AML-193 (cell line): ENCODE measurements around the gene LRRC15.

Source experiments
- DNase-seq, 2 experiments: peaks; one replicate each; lab custom pipeline; 2025; lab: John Stamatoyannopoulos, UW

LRRC15 gene

DNA sequence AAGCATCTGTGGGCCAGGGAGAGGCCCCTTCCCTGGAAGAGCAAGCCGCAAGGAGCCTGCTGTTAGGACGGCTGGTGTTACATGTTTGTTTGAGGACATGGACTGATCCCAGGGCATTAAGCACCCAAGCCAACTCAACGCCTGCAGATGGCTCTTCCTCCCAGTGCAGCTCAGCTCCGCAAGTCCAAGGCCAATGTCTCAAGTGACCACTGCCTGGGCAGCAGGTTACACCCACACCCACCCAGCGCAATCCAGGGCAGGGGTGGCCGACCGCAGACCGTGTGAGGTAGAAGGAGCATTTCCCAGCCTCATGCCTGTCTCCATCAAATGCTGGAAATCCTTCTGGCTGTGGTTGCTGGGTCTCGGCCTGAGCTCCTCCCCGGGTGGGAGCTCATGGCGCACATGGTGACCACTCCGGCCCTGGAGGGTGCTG lies 15.0 kb upstream of the LRRC15 start:
- no peak for DNase-seq

DNA sequence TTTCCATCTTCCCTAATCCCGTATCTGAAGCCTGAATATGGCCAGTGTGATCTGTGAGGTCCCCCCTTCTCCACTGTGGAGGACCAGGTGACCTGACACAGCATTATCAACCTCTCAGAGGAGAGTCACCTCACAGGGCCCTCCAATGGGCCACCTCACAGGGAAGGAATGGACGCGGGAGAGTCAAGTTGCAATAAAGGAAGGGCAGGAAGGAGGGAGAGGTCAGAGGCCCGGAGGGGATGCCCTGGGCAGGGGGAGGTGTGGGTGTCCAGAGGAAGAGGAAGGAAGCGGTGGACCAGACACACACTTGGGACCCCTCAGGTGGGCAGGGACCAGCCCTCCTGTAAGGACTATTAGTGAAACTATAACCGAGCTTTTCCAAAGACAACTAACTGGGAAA lies 14.6 kb upstream of the LRRC15 start:
- DNase-seq = no peak

DNA sequence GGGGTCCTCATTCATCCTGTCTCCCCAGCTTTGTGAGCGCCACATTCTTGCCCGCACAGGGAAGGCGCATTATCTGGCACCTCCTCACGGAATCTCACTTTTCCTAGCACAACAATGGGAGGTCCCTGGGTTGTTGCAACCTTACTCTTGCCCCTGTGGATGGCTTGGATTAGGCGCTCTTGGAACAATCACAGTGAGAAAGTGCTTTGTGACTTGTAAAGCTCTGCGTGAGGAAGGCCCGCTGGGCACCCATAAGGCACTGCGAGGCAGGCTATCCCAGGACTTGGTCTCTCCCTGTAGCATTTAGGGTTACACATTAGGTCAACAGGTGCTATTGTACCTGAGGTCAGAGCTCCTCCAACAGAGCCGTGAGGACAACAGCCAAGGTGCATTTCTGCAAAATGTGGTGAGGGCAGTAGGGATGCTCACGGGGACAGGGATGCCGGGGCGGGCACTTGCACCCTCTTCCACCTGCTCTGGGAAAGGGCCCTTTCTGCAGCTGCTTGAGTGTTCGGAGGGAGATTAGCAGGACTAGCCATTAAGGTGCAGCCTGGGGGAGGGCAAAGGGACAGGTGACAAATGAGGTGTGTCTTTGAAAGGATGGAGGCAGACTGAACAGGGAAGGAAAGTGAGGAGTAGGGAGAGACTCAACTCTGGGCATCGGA lies 13.9 kb upstream of the LRRC15 start:
- DNase-seq = no peak

DNA sequence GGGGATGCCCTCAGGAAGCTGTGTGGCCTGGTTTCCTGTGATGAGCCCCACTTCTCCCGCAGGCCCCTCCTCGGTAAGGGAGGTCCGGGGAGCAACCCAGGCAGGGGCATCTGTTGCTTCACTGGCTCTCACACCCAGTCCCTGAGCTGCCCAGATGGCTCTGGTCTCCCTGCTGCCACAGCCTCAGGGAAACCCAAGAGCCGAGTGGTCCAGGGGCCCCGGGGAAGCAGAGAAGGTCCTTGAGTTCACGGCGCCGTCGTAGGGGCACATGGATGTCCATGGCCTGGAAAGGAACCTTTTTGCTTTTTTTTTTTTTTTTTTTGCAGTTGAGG lies 13.3 kb upstream of the LRRC15 start:
- no peak for DNase-seq

DNA sequence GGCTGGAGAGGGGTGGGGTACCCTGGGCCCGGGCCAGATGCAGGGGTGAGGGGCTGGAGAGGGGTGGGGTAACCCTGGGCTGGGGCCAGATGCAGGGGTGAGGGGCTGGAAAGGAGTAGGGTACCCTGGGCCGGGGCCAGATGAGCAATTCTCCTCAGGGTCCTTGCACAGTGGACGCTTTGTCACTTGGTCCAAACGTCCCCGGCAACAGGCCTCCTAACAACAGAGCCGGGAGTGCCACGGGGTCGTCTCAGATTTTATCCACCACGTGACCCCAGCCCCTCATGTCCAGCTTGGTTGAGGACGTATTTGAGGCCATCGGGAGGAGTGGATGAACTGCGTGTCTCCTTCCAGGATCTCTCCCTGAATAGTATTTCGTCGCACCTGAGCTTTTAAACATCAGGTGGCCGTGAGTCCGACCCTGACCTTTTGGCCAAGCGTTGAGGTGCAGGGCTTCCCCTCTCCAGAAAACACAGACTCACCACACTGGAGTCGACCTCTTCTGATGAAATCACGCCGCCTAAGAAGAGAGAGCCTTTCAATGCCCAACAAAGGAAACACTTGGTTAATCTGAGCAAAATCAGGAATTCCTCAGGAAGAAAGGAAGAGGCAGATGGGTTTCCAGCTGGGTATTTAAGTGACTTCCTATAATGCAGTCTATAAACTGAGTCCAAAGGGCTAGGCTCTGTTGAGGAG lies 12.8 kb upstream of the LRRC15 start:
- DNase-seq = no peak

DNA sequence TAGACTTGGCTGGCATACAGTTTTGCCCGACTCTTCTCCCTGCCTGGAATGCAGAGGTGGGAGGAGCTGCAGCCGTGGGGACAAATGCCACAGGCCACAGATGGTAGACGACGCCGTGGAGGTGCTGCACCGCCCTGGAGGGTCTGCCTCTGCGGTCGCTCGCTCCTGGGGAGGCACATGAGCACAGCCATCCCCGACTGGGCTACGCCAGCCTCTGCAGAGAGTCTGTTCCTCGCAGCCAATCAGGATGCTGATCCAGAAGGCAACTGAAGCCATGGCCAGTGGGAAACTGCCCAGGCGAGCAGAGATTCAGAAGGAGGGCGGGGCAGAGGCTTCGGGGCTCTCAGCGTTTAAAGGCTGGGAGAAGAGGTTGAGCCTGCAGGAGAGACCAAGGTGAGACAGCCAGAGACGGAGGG lies 11.9 kb upstream of the LRRC15 start:
- no peak for DNase-seq

DNA sequence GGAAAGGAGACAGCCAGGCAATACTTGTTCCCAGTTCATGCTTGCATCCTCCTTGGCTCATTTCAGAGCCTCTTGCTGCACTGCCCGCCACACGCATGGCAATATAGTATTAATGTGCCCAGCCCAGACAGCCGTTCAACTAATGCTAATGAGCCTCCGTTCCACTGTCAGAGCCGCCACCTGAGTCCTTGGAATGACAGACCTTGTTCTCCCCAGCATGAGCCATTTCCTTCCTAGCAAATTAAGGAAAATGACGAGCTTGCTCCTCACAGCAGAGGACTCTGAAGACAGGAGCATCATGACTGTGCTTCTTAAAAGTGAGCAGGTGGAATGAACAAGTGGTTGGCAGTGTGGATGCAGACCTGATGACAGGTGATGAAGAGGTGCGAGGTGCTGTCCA lies 10.8 kb upstream of the LRRC15 start:
- DNase-seq = no peak

DNA sequence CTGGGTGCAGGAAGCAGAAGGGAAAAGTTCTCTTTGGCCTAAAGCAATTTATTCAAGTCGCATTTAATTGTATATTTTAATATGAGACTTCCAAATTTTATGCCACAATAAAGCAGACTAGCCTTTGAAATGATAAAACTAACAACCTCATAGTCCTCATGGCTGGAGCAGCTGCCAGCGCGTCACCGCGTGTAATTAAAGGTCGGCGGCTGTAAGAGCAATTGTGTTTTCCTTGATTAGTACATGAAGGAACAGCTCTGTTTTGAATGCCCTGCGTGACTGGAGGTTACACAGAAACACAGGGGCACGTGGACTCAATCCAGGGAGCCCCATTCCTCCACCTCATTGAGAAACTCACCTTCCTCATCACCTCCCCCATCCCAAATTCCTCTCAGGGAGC lies 10.1 kb upstream of the LRRC15 start:
- DNase-seq = no peak

DNA sequence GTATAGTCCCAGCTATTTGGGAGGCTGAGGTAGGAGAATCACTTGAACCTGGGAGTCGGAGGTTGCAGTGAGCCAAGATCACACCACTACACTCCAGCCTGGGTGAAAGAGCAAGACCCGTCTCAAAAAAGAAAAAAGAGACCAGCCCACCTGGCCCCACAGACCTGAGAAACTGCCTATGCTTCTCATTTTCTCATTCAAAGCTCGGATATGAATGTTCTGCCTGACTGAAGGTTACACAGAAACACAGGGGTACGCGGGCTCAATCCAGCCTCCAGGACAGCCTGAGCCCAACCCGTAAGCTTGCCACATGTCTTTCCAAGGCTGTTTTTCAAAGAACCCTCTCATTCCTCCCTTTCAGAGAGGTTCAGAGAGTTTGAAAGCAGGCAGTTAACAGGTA lies 9.7 kb upstream of the LRRC15 start:
- no peak for DNase-seq

DNA sequence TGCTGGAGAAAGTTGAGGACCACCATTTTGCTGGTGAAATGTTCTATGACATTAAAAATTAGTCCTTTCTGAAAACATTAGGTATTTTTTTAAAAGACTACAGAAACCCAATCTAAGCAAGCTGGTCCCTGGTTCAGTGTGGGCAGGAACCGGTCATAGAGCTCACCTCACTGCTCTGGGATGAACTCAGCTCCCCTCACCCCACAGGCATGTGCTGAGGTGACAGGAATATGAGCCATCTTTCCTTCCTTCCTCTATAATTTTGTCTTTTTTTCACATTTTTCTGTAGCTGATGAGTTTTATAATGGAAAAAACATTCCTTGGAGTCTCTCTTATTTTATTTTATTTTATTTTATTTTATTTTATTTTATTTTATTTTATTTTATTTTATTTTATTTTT lies 8.2 kb upstream of the LRRC15 start:
- DNase-seq = no peak

DNA sequence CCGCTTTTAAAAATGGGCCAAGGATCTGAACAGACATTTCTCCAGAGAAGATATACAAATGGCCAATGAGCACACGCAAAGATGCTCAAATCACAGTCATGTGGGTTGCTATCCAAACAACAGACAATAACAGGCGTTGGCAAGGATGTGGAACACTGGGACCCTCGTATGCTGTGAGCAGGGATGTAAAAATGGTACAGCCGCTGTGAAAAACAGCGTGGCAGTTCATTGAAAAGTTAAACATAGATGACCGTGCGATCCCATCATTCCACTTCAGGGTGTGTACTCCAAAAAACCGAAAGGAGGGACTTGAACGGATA lies 6.7 kb upstream of the LRRC15 start:
- DNase-seq = no peak

DNA sequence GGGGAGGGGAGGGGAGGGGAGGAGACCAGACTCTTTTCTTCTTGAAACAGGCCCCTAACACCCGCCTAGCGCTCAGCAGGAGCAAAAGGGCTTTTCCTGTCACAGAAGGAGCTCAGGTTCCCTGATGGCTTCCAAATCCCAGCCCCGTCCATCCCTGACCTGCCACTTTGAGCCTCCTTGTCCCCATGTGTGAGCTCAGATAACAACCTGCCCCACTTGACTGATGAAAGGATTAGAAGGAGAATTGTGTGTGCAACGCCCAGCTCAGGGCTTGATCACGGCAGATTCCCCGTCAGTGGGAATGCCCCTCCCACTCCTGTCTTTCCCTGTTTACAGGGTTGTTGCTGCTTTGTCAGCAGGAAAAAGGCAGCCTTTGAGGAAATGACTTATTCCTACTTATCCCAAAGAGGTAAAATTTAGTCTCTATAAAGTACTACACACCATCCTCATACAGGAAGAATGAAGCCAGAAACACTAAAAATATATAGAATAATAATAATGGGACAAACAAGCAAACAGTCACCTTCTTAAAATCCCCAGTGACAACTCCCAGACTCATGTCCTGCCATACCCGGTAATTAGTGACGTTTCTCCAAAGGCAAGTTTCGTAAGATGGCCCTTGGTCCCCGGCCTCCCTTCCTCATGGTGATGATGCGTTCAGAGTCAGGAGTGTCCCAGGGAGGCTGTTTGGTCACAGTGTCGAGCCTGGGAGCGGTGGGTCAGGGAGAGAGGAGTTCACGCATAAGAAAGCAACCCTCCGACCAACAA lies 6.1 kb upstream of the LRRC15 start:
- DNase-seq = no peak

DNA sequence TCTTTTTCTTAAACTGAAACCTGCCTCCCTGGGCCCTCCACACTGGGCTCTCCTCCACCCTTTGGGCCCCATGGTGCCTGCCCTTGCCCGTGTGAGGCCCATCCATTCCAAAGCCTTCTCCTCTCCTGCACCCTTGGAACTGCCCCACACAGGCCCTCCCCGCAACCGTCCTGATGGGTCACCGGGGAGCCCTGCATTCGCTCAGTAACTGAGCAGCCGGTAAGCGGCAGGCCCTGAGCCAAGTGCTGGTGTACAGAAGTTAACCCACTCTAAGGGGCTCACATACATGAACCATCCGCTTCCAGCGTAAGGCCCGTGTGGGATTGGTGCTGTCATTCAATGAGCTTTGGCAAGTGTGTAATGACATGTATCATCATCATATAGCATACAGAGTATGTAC lies 5.4 kb upstream of the LRRC15 start:
- DNase-seq = no peak

DNA sequence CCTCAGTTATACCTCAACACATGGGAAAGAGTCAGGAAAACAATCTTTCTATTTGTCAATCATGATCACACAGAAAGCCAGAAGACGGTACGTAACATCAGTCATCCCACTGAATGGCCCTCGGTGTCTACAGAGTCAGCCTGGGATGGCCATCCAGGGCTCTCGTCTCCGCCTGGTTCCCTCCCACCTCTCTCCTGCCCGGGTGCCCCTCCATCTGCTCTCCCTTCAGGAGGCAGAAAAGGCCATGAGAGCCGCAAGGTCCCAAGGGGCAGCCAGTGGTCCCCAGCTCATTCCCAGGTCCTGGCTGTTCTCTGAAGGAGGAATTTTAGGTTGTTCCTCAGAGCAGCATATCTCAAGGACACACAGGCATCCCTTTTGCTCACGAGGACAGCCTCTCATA lies 4.4 kb upstream of the LRRC15 start:
- no peak for DNase-seq

DNA sequence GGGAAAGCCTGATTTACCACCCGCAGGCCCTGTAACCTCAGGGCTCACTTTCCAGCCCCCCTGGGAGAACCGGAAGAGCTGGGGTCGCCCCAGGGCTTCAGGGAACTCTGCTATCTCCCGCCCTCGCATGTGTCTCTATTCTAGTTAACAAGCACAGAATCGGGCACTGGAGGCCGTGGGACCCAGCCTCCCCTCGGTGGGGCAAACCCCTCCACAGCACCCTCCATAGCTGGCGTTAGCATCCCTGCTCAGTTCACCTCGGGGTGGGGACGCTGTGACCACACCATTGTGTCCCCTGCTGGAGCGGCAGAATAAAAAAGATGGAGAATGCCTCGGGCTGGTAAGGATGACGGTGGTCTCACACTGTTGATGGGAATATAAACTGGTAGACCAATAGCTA lies 3.5 kb upstream of the LRRC15 start:
- no peak for DNase-seq

DNA sequence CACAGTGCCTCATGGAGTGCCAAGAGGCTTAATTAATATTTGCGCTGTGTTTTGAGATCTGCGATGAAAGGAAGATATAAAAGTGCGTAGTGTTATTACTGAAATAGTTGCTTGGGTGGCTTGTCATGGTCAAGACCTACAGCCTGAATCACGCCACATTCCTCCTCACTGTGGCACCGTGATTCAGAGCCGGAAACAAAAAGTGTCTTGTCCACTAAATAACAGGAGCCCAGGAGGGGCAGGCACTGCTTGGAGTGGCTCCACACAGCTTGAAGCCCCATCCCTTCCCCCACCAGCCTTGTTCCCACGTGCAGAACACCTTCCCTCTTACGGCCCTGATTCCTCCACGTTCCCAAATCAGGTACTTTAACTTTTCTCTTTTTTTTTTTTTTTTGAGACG lies 1.2 kb upstream of the LRRC15 start:
- no peak for DNase-seq

DNA sequence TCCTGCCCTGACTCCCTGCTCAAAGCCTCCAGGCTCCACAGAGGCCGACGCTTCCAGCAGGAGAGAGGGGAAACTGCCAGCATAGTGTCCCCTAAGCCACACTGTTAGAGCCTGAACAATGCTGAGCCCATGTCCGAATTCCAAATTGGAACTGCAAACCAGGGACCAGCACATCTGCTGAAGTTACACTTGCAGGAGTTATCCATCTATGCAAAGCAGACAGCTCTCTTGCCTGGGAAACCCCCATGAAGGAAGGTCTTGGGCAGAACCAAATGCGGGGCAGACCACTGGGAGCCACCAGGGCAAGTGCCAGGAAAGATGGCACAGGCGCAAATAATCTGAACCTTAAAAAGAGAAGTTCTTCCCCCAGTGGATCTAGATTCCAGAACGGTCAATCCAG lies 625 bp downstream of the LRRC15 start:
- no peak for DNase-seq

DNA sequence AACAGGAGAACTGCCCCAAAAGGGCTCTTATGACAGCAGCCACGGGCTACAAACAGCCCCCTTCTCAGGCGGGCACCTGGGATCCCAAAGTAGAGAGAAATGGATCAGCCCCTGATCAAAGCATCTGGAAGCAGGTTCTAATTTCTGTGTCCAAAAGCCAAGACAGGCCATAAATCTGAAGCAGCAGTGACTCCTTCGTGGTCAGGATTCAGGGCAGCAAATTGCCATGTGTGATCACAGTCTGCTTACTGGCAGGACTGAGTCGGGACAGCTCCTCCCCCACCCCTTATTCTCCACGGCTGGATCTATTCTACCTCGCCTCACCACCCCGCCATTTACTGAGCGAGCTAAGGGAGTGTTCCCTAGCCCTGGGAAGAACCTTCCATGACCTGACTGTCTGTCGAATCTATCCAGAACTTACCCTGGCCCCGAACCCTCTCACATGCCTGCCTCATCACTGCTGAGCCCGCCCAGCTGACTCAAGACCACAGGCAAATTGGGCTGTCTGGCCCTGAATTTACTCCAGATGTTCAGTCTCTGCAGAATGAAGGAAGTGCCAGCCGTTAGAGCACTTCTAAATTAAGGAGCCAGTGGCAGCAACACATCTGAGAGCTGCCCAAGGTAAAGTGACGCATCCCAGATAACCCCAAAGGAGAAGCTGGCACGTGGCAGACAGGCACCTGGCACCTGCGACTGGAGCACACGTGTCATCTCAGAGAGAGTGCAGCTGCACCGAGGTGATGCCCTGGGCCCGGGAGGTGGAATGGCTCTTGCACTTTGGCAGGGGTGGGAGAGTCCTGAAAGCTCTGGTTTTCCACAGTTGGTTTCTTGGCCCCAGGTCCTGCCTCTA lies 1.3 kb downstream of the LRRC15 start:
- DNase-seq = no peak

DNA sequence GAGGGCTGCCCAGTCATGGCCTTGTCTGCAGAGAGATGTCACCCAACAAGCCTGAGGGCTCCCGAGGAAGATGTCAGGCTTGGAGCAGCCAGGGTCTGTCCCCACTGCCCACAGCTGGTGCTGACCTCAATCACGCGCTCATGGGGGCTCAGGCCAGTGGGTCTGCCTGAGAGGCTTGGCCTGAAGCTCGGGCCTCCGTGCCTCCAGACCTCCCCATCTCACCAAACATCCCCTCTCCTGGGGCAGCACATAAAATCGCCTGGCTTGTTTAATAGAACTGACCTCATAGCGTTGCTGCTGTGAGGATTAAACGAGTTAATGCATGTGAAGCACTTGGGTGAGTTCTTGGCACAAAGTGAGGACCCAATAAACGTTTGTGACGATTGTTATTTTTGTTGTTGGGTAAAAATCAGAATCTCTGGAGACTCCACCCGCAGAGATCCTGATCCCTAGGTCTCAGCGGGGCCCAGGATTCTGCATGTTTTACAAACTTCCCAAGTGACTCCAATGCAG lies 3.5 kb downstream of the LRRC15 start:
- no peak for DNase-seq

DNA sequence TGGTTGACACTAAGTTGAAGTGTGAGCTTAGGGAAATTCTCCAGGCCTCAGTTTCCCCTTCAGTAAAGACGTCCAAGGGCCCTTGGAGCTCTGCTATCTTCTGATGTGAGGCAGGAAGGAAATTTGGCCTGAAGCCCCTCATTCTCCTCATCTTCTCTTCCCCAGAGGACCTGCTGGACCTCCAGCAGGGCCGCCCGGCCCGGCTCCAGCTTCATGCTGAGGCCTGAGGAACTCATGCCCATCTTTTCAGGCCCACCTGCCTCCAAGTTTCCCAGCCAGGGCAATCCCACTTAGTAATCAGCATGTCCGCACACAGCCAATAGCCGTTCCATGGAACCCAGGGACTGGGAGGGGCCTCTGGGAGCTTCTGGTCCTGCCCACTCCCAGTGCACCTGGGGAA lies 4.0 kb downstream of the LRRC15 start:
- no peak for DNase-seq

DNA sequence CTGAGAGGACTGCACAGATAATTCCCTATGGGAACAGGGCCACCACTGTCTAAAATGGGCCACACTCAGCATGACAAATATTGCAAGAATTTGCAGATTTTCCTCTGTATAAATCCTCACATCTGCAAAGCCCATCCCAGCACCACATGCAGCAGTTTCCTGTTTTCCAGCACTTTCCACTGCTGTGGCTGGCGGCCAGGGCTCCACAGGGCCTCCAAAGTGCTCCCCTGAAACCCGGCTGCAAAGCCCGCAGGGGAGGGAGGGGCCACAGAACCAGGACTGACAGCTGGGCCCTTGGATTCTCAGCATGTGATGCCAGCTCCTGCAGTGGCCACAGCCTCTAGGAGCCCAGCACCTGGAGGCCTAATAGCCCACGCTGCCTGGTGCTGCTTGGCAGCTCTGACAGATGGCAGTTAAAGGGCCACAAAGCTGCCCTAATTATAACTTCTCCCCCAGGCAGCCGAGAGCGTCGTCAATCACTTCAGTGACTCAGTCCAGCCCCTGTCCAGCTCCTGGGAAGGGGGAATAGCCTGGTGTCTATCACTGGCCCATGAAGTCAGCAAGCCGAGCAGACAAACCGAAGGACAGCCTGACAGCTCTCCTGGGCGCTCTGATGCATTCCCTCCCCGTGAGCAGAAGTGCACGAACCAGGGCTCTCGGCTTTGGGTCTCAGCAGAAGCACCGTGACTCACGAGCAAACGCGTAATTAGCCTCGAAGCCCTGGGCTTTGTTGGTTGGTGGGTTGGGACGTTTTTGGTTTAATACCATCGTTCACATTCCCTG lies 4.7 kb downstream of the LRRC15 start:
- DNase-seq = no peak

DNA sequence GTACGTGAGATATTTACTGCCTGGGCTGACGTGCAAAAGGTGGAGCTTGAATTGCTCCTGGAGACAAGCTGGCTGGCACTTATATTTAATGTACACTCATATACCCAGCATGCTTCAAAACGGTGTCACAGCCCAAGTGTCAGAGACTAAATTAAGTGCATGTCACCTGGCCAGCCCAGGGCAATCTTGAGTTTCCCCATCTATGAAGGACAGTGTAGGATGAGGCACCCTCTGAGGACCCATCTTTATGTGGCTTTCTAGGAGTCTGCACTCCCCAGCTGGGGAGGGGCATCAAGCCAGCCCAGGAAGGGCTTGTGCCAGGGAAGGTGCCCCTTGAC lies 5.3 kb downstream of the LRRC15 start:
- DNase-seq = no peak
